H9 (cell line): Measurements from ENCODE around the gene CELSR2. TPM values are rescaled to one million over a fixed set of nuclear protein-coding genes. Genes with fewer than 3 reads are reported as not detected.

ENCODE experiments used
- DNase-seq: peaks from one replicate; pipeline ENCODE4 v3.0.0-alpha.2; 2017
- H2AFZ ChIP-seq: one replicate; pipeline ENCODE4 v1.6.1; 2013; ENCODE audit warnings: mild to moderate bottlenecking, low read length, control low read depth, moderate library complexity
- H2AK5ac ChIP-seq: 2 replicates; pipeline ENCODE4 v1.6.1; 2013; ENCODE audit warnings: low read length, control low read depth, mixed read lengths; ENCODE audit not compliant: insufficient read length
- H2BK120ac ChIP-seq: one replicate; pipeline ENCODE4 v1.6.1; 2013; ENCODE audit warnings: low read depth, mild to moderate bottlenecking, low read length, control low read depth, inconsistent platforms; ENCODE audit not compliant: poor library complexity, severe bottlenecking
- H2BK12ac ChIP-seq: 2 replicates; pipeline ENCODE4 v1.6.1; 2013; ENCODE audit warnings: low read length, control low read depth, mixed read lengths, low read depth; ENCODE audit not compliant: insufficient read length
- H2BK15ac ChIP-seq: 2 replicates; pipeline ENCODE4 v1.6.1; 2013; ENCODE audit warnings: low read depth, low read length, control low read depth
- H2BK20ac ChIP-seq: one replicate; pipeline ENCODE4 v1.6.1; 2013; ENCODE audit warnings: low read depth, mild to moderate bottlenecking, low read length, control low read depth, inconsistent platforms; ENCODE audit not compliant: poor library complexity, severe bottlenecking
- H2BK5ac ChIP-seq: 2 replicates; pipeline ENCODE4 v1.6.1; 2013; ENCODE audit warnings: low read length, control low read depth, mixed read lengths; ENCODE audit not compliant: insufficient read length
- H3K14ac ChIP-seq: 2 replicates; pipeline ENCODE4 v1.6.1; 2013; ENCODE audit warnings: low read length, control low read depth; ENCODE audit not compliant: insufficient read depth
- H3K18ac ChIP-seq: 2 replicates; pipeline ENCODE4 v1.6.1; 2013; ENCODE audit warnings: low read depth, mild to moderate bottlenecking, mixed read lengths, low read length, control low read depth; ENCODE audit not compliant: insufficient read length
- H3K23ac ChIP-seq: 2 replicates; pipeline ENCODE4 v1.6.1; 2013; ENCODE audit warnings: low read length, control low read depth, mixed read lengths, low read depth; ENCODE audit not compliant: insufficient read length
- H3K23me2 ChIP-seq: 2 replicates; pipeline ENCODE4 v1.6.1; 2013; ENCODE audit warnings: low read depth, mild to moderate bottlenecking, mixed read lengths, low read length, control low read depth; ENCODE audit not compliant: insufficient read length, poor library complexity, severe bottlenecking
- H3K27ac ChIP-seq: 2 replicates; pipeline ENCODE4 v1.5.1; 2013; ENCODE audit warnings: low read length, control low read depth, mixed read lengths, low read depth; ENCODE audit not compliant: insufficient read length
- H3K27me3 ChIP-seq: 2 replicates; pipeline ENCODE4 v1.6.1; 2013; ENCODE audit warnings: low read length, control low read depth, inconsistent platforms; ENCODE audit not compliant: insufficient read depth
- H3K4ac ChIP-seq: 2 replicates; pipeline ENCODE4 v1.6.1; 2013; ENCODE audit warnings: low read depth, mild to moderate bottlenecking, control low read depth, inconsistent platforms, low read length, moderate library complexity
- H3K4me1 ChIP-seq: 2 replicates; pipeline ENCODE4 v1.6.1; 2013; ENCODE audit warnings: low read length, control low read depth, inconsistent platforms; ENCODE audit not compliant: insufficient read depth
- H3K4me2 ChIP-seq: 2 replicates; pipeline ENCODE4 v1.6.1; 2013; ENCODE audit warnings: low read length, control low read depth, mixed read lengths; ENCODE audit not compliant: insufficient read length, insufficient read depth
- H3K56ac ChIP-seq: 2 replicates; pipeline ENCODE4 v1.6.1; 2013; ENCODE audit warnings: low read depth, mild to moderate bottlenecking, mixed read lengths, low read length, control low read depth; ENCODE audit not compliant: insufficient read length
- H3K79me1 ChIP-seq: 2 replicates; pipeline ENCODE4 v1.6.1; 2013; ENCODE audit warnings: low read depth, mild to moderate bottlenecking, moderate library complexity, low read length, control low read depth, inconsistent platforms; ENCODE audit not compliant: insufficient read depth, poor library complexity, severe bottlenecking
- H3K79me2 ChIP-seq: 2 replicates; pipeline ENCODE4 v1.6.1; 2013; ENCODE audit warnings: low read length, control low read depth, inconsistent platforms; ENCODE audit not compliant: insufficient read depth
- H3K9ac ChIP-seq: 2 replicates; pipeline ENCODE4 v1.6.1; 2013; ENCODE audit warnings: low read length, control low read depth, mixed read lengths; ENCODE audit not compliant: insufficient read length; ENCODE audit errors: extremely low read depth
- H3K9me3 ChIP-seq: one replicate; pipeline ENCODE4 v1.6.1; 2013; ENCODE audit warnings: low read depth, low read length, inconsistent platforms; ENCODE audit not compliant: control insufficient read depth
- H3T11ph ChIP-seq: one replicate; pipeline ENCODE4 v1.6.1; 2013; ENCODE audit warnings: mild to moderate bottlenecking, low read length, control low read depth, inconsistent platforms
- H4K20me1 ChIP-seq: one replicate; pipeline ENCODE4 v1.6.1; 2013; ENCODE audit not compliant: control insufficient read depth, insufficient read length, insufficient read depth
- H4K5ac ChIP-seq: 2 replicates; pipeline ENCODE4 v1.6.1; 2013; ENCODE audit warnings: low read depth, mild to moderate bottlenecking, mixed read lengths, low read length, control low read depth; ENCODE audit not compliant: insufficient read length
- H4K8ac ChIP-seq: replicated peaks from 2 replicates; pipeline ENCODE4 v1.6.1; 2013; ENCODE audit warnings: low read length, control low read depth, mixed read lengths, low read depth; ENCODE audit not compliant: insufficient read length
- H4K91ac ChIP-seq: 2 replicates; pipeline ENCODE4 v1.6.1; 2013; ENCODE audit warnings: low read depth, mild to moderate bottlenecking, moderate library complexity, mixed read lengths, low read length, control low read depth; ENCODE audit not compliant: insufficient read length
- H3K27ac Mint-ChIP-seq, 3 experiments: 2 replicates in 2 of 3; 3 replicates in 1 of 3; pipeline ENCODE4 v1.8.0; 2020 to 2021; ENCODE audit warnings: mixed read lengths in 3 of 3, mild to moderate bottlenecking in 1 of 3, moderate library complexity in 1 of 3
- H3K27me3 Mint-ChIP-seq: 2 replicates; pipeline ENCODE4 v1.8.0; 2021; ENCODE audit warnings: low read depth, mild to moderate bottlenecking, moderate library complexity, mixed read lengths
- H3K36me3 Mint-ChIP-seq, 3 experiments: 2 replicates in 2 of 3; 3 replicates in 1 of 3; pipeline ENCODE4 v1.8.0; 2020 to 2021; ENCODE audit warnings: low read depth in 3 of 3, mixed read lengths in 3 of 3; ENCODE audit not compliant: insufficient read depth in 1 of 3
- H3K4me1 Mint-ChIP-seq, 2 experiments: 2 replicates each; pipeline ENCODE4 v1.8.0; 2020; ENCODE audit warnings: mixed read lengths in 2 of 2
- H3K4me3 Mint-ChIP-seq, 2 experiments: 2 replicates in 1 of 2; 3 replicates in 1 of 2; pipeline ENCODE4 v1.8.0; 2020 to 2021; ENCODE audit warnings: mild to moderate bottlenecking in 2 of 2, mixed read lengths in 2 of 2, moderate library complexity in 1 of 2
- H3K9me3 Mint-ChIP-seq, 2 experiments: 2 replicates in 1 of 2; 3 replicates in 1 of 2; pipeline ENCODE4 v1.8.0; 2020; ENCODE audit warnings: mild to moderate bottlenecking in 2 of 2, mixed read lengths in 2 of 2, moderate library complexity in 1 of 2
- WGBS: extraction: QIAGEN DNeasy Blood & Tissue Kit; methylation state at CpG from one replicate; pipeline ENCODE4 v1.1.7; 2013; ENCODE audit warnings: missing lambda C conversion rate, low lambda C conversion rate, mixed read lengths; ENCODE audit not compliant: insufficient read length; ENCODE audit errors: extremely low coverage; 5-methylcytosine and 5-hydroxymethylcytosine counted together
- total RNA-seq: library from RNA; stranded (reverse); gene quantifications from 2 replicates; pipeline ENCODE4 v1.2.1, GENCODE V29; 2021
- TF ChIP-seq, protein P1 (sequence below): fragments of 200-600 bp; sonication (generic); conservative IDR thresholded peaks from 3 replicates; pipeline ENCODE4 v1.8.0; 2021; ENCODE audit warnings: antibody characterized with exemption, mild to moderate bottlenecking

Gene CELSR2
- total RNA-seq, 1 experiment from 2014 or later = 29.2 TPM

DNA sequence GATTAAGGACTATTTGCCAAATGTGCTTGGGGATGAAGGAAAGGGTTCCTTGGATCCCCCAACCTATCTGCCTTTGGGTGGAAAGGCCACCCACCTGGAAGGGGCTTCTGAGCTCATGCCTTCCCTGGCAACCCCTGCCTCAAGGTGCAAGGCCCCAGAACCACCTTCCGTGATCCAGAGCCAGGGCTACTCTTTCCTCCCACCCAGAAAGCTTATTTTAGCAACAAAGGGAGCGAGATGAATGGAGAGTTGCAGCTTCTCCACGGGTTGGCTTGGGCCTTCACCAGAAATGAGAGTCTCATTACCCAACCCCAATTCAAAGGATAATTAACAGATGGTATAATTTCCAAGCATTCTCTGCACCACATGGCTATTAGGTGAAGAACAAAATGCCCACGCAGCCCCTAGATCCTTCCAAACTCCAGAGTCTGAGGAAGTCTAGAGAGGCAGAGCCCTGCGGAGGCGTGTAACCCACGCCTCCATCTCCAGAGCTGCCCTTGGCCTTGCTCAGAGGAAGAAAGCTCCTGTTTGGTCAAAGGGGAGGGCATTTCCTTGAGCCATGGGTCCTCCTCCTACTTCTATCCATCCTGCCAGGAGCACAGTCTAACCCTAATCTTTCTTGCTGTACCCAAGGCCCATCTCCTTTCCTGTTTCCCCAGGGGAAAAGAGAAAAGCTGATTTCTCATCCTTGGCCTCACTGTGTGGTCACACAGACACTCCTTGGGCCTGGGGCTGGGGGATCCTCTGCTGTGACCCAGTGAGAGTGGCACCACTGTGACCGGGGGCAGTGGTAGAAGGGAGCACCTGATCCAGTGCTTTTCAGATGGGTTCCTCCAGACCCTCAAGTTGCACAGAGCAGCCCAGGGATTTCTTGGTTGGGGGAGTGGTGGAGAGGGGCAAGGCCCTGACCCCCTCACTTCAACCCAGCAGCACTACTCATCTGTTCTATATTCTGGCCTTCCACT is 1.7 kb upstream of the CELSR2 start:
- Histone ChIP-seq H3K14ac (no peak overlapping the region), H4K8ac (no peak overlapping the region), H2BK20ac (no peak overlapping the region), H3K23me2 (no peaks in the 10 kb centered on the region), H2BK5ac (no peak overlapping the region), H3K79me1 (no peaks in the 10 kb centered on the region), H3K79me2 (no peaks in the 10 kb centered on the region; the same call in 1 of the 2 replicates), H2BK12ac (no peak overlapping the region), H2BK120ac (no peak overlapping the region), H3K4me1 (no peaks in the 10 kb centered on the region), H2BK15ac (no peak overlapping the region), H3K27ac (no peak overlapping the region), H3K56ac (no peak overlapping the region), H2AK5ac (no peak overlapping the region), H3K9me3 (no peaks in the 10 kb centered on the region), H3K27me3 (peaks cover 4% of the 10 kb centered on the region; the same call in 1 of the 2 replicates), H3K9ac (no peak overlapping the region), H4K5ac (no peak overlapping the region), H3K23ac (no peak overlapping the region), H3K4me2 (no peak overlapping the region), H4K20me1 (no peaks in the 10 kb centered on the region), H3K18ac (no peak overlapping the region), H2AFZ (no peak overlapping the region), H3T11ph (no peak overlapping the region), H4K91ac (no peak overlapping the region), H3K4ac (no peak overlapping the region)
- H3K4me3 Mint-ChIP-seq = no peak overlapping the region
- H3K27ac Mint-ChIP-seq = no peak overlapping the region
- no peak for DNase-seq
- H3K36me3 Mint-ChIP-seq = peaks cover 21 to 25% (median 21%) of the 10 kb centered on the region in 3 experiments
- peaks cover 53% of the 10 kb centered on the region for H3K27me3 Mint-ChIP-seq
- TF ChIP-seq, protein P1, sequence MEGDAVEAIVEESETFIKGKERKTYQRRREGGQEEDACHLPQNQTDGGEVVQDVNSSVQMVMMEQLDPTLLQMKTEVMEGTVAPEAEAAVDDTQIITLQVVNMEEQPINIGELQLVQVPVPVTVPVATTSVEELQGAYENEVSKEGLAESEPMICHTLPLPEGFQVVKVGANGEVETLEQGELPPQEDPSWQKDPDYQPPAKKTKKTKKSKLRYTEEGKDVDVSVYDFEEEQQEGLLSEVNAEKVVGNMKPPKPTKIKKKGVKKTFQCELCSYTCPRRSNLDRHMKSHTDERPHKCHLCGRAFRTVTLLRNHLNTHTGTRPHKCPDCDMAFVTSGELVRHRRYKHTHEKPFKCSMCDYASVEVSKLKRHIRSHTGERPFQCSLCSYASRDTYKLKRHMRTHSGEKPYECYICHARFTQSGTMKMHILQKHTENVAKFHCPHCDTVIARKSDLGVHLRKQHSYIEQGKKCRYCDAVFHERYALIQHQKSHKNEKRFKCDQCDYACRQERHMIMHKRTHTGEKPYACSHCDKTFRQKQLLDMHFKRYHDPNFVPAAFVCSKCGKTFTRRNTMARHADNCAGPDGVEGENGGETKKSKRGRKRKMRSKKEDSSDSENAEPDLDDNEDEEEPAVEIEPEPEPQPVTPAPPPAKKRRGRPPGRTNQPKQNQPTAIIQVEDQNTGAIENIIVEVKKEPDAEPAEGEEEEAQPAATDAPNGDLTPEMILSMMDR = no peak
- WGBS = no CpG with 5 or more reads among the region's 8 CpGs
- H3K9me3 Mint-ChIP-seq = peaks cover 14 to 21% of the 10 kb centered on the region in 2 experiments
- peaks cover 16 to 17% of the 10 kb centered on the region in 2 experiments for H3K4me1 Mint-ChIP-seq
